NCI-H226 (cell line): ENCODE results near the gene TNN.
"Not testable (repeated sequence)": the region's sequence is repeated elsewhere in the genome, so short reads cannot be mapped to it uniquely, and the experiment has no call there.

Experiments
- DNase-seq: peaks from one replicate; pipeline ENCODE4 v3.0.0-alpha.2; 2015

TNN gene

GRCh38 chr1:175071276-175071943, 3.8 kb downstream of the TNN start:
- no peak for DNase-seq

DNA sequence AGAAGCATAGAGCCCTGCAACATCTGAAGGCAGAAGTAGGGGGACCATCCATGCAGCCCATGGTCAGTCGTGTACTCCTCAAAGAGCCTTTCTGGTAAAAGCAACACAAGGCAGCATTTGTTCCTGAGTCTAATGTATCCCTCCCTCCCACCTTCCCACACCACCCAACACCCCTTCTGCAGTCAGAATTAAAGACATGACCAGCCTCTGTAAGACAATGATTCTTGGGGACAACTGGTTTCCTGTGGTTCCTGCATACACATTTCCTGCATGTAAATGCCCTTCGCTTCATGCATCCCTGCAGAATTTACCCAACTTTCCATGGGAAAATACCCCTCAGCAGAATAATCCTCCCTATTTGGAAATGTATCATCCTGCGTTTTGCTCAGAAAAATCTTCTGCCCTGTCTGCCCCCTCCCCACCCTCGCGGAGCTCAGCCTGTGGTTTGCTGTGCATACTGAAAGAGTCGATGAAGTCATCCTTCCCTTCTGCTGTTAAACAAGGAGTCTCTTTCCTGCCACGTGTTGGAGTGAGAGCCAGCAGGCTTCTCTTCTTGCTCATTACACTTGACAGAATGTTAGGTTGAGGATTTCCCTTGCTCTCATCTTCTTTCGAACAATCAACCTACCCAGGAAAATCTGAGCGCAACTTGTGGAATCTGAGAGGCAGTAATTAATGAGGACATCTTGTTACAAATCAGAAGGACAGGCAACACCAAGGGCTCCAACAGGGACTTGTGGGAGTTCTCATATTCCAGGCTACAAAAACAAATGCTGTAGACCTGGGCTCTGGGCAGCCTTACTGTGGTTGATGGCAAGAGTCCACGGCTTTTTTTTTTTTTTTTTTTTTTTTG, 4.7 kb downstream of the TNN start:
- no peak for DNase-seq

DNA sequence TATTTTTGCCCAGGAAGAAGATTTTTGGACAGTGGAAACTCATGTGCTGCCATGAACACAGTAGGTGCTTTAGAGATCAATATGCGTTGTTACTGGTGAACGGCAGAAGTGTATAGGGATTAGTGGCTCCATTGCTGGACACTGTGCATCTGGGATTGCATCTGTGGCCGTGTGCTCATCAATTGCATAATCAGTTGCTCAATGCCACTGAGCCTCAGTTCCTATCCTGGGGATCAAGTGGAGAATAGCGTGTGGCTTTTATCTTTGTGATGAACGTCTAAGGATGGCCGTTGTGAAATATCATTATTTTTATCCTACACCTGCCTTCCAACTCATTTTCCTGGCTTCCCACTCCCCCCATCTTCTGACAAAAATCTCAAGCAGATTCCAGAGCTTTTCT, 5.4 kb downstream of the TNN start:
- no peak for DNase-seq

GRCh38 chr1:175073633-175074032, 6.0 kb downstream of the TNN start:
- no peak for DNase-seq

DNA sequence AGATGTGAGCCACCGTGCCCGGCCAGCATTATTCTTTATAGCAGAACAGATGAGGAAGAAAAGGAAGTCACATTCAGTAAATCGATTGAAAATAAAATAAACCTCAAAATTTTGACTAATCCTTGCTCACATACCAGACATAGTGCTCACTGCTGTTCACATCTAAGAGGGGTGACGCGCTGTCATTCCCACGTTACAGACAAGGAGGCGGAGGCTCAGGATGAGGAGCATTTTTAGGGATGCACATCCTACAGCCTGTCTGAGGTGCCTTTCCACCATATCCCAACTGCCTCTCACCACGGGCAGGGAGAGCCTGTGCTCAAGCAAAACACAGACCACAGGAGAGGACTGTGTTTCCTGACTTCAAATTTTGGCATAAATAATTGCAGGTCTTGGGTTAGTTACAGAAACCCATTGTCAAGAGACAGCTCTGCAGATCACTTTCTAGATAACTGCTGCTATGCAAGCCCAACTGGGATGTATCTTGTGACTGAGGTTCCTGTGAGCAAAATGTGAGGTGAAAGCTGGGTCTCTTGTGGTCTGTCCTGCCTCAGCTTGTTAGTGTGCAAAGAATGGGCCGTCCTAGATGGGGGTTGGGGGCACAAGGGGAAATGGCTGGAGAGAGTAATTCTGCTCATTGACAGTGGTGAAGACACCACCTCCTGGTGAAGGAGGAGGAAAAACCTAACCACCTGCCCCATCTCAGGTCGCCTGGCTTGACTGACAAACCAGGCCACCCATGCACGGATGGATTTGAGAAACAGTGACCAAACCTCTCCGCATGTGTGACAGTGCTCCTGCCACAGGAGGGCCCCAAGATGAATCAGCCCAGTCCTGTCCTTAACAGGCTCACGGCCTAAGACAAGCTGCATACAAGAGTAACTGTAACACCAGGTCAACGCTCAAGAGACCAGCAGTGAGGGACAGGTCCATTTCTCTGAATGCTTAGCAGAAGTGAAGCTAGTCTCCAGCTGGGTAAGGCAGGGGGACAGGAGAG, 8.2 kb downstream of the TNN start:
- no peak for DNase-seq

GRCh38 chr1:175077356-175078030, 9.9 kb downstream of the TNN start:
- DNase-seq, result no peak

GRCh38 chr1:175078629-175079028, 11.0 kb downstream of the TNN start:
- no peak for DNase-seq

DNA sequence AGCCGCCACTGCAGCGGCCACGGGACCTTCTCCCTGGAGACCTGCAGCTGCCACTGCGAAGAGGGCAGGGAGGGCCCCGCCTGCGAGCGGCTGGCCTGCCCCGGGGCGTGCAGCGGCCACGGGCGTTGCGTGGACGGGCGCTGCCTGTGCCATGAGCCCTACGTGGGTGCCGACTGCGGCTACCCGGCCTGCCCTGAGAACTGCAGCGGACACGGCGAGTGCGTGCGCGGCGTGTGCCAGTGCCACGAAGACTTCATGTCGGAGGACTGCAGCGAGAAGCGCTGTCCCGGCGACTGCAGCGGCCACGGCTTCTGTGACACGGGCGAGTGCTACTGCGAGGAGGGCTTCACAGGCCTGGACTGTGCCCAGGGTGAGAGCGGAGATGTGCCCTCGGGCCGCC, 11.7 kb downstream of the TNN start:
- no peak for DNase-seq

GRCh38 chr1:175080030-175080429, 12.4 kb downstream of the TNN start:
- no peak for DNase-seq

GRCh38 chr1:175081983-175082382, 14.3 kb downstream of the TNN start:
- no peak for DNase-seq

DNA sequence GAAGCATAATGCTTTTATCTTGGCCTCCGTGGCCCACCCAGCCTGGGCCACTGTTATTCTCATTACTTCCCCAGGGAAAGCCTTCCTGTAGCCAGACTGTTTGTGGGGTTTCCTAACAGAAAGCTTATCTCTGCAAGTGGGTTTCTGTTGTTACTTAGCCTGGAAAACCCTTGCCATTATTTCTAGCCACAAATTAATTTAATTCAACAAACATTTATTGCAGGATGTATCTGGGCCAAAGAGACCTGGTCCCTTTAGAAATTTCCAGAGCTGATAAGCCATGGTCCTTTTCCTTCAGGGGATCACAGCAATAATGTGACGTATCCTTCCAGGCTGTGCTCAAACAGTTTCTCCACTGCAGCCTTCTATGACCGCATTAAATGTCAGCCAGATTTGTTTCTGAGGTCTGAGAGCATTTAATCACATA, 20.9 kb downstream of the TNN start:
- no peak for DNase-seq

DNA sequence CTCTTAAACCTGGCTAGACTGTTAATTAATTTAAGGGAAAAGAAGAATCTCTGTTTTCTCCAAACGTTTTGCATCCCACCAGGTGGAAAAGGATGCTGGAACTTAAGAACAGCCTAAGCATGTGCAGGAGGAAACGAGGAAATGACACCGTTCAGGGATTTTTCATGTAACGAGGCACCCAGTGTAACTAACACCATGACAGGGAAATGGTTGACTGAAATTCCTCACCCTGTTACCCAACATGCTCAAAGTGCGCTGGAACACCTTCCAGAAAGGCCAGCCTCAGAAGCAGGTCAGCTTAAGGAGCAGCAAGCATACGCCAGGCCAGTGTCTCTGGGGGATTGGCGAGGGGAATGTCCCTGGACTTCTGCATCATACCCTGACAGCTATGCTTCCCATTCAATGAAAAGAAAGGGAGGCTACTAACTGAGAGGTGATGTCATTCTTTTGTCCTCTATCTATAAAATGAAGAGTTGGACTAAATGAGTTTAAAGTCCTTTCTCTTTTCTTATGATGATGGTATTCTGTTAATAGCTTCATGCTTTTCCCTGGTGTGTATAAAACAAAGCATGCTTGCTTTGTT, 21.6 kb downstream of the TNN start:
- no peak for DNase-seq

DNA sequence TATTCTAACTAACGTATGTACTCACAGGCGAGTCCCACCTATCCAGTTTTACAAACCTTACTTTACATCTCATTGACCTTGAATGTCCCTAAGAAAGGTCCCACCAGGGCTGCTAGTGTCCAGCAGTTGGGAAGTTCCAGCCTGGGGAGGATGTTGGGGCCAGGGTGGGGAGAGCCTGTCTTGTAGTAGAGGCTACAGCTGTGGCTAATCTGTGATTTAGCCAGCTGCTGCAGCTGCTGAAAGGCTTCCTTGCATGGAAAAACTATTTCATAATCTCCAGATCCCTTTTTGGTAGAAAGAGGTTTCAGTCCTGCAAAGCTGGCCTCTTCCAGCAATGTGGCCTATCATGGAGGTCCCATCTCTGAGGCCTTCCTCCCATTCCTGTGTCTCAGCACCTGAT, 23.1 kb downstream of the TNN start:
- no peak for DNase-seq

DNA sequence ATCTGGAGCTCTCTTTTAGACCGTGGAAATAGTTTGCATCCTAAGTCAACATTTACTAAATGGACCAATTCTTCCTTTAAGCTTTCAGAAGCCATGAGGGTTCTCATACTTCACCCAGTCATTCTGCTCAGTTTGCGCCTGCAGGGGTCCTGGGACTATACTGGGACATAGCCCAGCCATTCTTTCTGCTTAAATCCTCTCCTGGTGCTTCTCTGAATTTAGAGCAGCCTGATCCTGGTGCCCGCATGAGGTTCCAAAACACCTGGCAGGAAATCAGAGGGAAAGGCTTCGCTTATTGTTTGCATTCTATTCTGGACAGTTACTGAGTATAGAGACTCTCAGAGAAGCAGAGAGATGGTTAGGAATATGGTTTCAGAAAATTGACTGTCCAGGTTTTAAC, 27.0 kb downstream of the TNN start:
- no peak for DNase-seq

- no peak for DNase-seq
These were observed 27.4 kb downstream of the TNN start for GRCh38 chr1:175095069-175095468.

DNA sequence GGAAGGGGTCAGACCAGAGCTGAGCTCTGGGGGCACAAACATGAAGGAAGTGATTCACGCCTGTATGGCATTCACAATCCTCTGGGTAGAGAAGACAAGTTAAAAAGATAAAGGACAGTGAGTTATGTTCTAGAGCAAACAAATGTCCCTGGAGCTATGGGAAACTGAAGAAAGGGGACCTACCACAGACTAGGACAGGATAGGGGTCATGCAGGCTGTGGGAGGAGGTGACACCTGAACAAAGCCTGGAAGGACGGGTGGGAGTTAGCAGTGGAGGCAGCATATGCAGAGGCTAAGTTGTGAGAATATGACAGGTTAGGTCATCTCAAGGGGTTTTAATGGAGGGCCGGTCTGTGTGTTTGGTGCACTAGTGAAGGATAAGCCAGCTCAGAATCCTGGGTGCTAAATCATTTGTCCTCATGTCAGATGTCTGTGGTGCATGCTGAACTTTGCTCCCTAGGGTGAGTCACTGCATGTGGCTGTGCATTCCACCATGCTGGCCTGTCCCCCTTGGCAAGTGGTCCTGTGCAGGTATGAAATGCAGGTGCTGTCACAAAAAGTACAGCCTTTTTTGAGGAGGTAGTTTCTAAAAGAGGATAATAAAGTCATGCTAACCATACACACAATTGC, 28.5 kb downstream of the TNN start:
- DNase-seq, result no peak

GRCh38 chr1:175097361-175097760, 29.7 kb downstream of the TNN start:
- DNase-seq, result no peak

DNA sequence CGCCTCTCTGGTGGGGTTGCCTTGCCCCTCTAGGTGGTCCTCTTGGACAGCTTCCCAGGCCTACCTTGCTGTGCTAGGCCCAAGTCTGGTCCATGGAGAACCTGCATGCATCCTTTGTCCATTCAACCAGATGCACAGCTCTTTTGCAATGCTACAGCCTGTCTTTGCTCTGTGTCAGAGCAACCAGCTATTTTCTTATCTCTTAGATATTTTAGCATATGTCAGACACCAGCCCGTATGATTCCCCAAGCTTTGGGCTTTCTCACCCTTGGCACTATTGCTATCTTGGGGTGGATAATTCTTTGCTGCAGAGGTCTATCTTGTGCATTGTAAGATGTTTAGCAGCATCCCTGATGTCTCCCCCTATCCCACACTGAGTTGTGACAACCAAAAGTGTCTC, 32.3 kb downstream of the TNN start:
- no peak for DNase-seq

- DNase-seq, result not testable (repeated sequence)
These were observed 34.5 kb downstream of the TNN start for GRCh38 chr1:175102166-175102565.

DNA sequence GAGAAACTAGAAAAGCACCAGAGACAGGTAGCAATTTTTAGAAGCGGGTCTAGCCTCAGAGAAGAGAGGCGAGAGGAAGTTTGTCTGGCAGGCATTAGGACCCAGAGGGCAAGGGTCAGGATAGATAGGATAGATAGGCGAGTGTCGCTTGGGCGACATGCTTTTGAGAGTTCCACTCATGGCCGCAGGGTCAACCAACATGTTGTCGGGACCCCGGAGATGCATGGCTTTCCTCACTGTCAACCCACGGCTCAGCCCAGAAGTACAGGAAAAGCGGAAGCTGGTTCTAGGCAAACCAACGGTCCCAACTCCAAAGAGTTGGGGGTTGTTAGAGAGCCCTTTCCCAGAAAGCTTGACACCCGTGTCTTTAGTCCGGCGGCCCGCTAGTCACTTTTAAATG, 38.9 kb downstream of the TNN start:
- DNase-seq, result not testable (repeated sequence)

DNA sequence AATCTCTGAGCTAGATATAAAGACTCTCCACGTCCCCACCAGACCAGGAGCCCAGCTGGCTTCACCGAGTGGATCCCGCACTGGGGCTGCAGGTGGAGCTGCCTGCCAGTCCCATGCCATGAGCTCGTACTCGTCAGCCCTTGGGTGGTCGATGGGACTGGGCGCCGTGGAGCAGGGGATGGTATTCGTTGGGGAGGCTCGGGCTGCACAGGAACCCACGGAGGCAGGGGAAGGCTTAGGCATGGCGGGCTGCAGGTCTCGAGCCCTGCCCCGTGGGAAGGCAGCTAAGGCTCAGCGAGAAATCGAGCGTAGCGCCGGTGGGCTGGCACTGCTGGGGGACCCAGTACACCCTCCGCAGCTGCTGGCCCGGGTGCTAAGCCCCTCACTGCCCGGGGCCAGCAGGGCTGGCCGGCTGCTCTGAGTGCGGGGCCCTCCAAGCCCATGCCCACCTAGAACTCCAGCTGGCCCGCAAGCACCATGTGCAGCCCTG, 40.7 kb downstream of the TNN start:
- DNase-seq, result not testable (repeated sequence)

- DNase-seq, result no peak
These were observed 47.4 kb downstream of the TNN start for GRCh38 chr1:175114996-175115395.
